Epithelial cell of umbilical artery (primary cell): Measurements from ENCODE around the gene GPR35. TPM values are rescaled to one million over a fixed set of nuclear protein-coding genes. Genes with fewer than 3 reads are reported as not detected.

Source experiments
- total RNA-seq: library from RNA; depleted of rRNA; stranded (reverse); fragments of >200 nt; gene quantifications from 2 replicates; pipeline ENCODE4 v1.2.3, GENCODE V29; 2014

The GPR35 gene, protein sequence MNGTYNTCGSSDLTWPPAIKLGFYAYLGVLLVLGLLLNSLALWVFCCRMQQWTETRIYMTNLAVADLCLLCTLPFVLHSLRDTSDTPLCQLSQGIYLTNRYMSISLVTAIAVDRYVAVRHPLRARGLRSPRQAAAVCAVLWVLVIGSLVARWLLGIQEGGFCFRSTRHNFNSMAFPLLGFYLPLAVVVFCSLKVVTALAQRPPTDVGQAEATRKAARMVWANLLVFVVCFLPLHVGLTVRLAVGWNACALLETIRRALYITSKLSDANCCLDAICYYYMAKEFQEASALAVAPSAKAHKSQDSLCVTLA
- total RNA-seq, result 0.15 TPM in 1 of 2 replicates, not detected in the other

DNA sequence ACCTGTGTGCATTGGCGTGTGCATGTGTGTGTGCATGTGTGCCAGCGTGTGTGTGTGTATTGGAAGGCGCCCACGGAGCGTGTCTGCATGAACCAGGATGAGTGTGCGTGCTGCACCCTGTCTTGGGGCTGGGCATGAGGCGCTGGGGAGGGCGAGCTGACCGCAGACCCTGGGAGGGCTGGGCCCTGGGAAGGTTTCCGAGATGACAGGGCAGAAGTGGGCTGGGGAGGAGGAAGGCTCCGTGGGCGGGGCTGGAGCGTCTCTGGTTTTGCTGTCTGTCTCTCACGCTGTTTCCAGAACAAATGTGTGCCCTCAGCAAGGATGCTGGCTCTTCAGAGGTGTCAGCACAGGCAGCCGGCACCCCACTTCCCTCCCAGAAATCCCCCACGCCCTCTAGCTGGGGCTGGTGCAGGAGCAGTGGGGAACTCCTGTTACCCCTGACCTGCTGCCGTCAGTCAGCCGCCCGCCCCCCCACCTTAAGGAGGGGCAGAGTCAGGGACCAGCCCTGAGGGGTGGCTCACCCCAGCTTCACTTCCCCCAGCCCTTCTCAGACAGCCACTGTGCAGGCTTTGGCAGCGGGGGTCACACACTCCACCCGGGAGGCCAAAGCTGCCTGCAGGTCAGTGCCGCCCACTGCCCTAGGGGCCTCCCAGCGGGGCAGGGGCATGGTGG lies at the start of gene GPR35:
Gene GPR35 (plus strand): TSS at position 531 of the 672 bp plus-strand sequence. CDS start 4,473 bp downstream, outside the sequence.

DNA sequence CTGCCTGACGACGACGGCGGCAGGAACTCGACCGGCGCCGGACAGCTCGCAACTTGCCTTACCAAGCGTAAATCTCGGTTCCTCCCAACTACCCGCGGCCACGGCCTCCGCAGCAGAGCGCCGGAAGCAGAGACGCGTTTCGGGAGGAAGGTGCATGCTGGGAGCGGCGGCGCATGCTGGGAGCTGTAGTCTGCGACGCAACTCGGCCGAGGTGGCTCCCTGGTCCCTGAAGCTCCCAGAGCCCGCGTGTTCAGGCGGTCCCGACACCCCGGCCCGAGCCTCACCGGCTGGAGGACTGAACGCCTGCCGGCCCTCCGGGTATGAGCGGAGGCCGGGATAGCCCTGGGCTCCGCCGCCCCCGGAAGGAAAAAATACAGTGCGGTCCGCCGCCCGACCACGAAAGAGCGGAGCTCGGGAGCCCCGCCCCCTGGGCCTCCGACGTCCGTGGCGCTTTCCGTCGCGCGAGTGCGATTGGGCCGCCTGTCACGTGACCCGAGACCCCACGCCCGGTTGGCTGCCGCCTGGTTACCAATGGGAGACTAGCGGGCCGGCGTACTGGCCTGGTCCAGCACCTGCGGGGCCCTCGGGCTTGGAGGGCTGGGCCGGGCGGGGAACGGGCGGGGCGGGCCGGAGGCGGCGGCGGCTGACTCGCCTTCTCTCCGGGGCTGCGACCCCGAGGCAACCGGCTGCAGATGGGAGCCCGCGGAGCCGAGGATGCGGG lies 38.9 kb upstream of the GPR35 start, which contains the start of gene CAPN10:
Gene CAPN10 (plus strand): TSS at position 537 of the 721 bp plus-strand sequence. CDS start 178 bp downstream, at position 715.

Other genes starting within 250 kb of the GPR35 start
- gene GPC1, start 189.8 kb upstream of the GPR35 start, total RNA-seq, result 10.4 and 10.5 TPM in 2 replicates
- gene ANKMY1, start 67.5 kb upstream of the GPR35 start, total RNA-seq, result 4.0 and 4.9 TPM in 2 replicates
- gene DUSP28, start 65.1 kb upstream of the GPR35 start, total RNA-seq, result 2.7 and 3.2 TPM in 2 replicates
- gene RNPEPL1, start 57.0 kb upstream of the GPR35 start, total RNA-seq, result 7.6 and 20.1 TPM in 2 replicates
- gene CAPN10, start 38.7 kb upstream of the GPR35 start, total RNA-seq, result 20.1 and 23.7 TPM in 2 replicates
- not detected in 2 replicates for gene AQP12B, start 57.4 kb downstream of the GPR35 start, total RNA-seq
- not detected in 2 replicates for gene AQP12A, start 66.4 kb downstream of the GPR35 start, total RNA-seq
- under 0.01 TPM in 1 of 2 replicates, not detected in the other for gene KIF1A, start 194.7 kb downstream of the GPR35 start, total RNA-seq
- gene AGXT, start 243.3 kb downstream of the GPR35 start, total RNA-seq, result not detected in 2 replicates